Non-pigmented ciliary epithelial cell (primary cell): ENCODE data around the gene DNAJB6.

ENCODE experiments used
- DNase-seq: peaks from one replicate; pipeline ENCODE4 v3.0.0-alpha.2; 2010; ENCODE audit warnings: low read depth

The DNAJB6 gene

DNA sequence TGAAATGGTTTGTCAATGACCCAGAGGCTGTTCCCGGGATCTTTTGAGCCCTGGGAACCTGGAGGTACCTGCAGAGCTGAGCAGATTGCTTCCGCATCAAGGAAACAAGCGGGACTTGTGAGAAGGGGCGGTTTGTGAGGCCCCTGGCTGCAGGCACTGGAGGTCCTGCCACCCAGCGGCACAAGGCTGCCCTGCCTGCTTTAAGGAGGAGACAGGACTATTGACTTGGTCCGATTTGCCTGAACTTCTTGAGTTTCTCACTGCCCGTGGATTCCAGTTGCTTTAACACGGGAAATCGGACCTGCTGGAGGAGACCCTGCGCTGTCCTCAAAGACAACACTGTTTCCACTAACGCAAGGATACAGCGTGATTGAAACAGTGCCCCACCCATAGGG lies 130.1 kb downstream of the DNAJB6 start:
- DNase-seq = no peak
